GM18873 (cell line): ENCODE results near the gene GCG.
A peak's percentile ranks its signal among the peaks of the same experiment; 100 is the strongest.

Experiments
- ATAC-seq: cut with Tn5 transposase; IDR thresholded peaks from one replicate; pipeline ENCODE4 v1.9.1; 2021; ENCODE audit warnings: mild to moderate bottlenecking, moderate library complexity, moderate number of reproducible peaks; ENCODE audit not compliant: unreplicated experiment, low FRiP score

Gene GCG

GRCh38 chr2:162153608-162154224, 1.7 kb upstream of the GCG start:
- ATAC-seq: peak; percentile 95

GRCh38 chr2:162149940-162150339, 2.1 kb downstream of the GCG start:
- ATAC-seq: no peak

GRCh38 chr2:162149466-162149865, 2.6 kb downstream of the GCG start:
- ATAC-seq: no peak

- no peak for ATAC-seq
Observed at GRCh38 chr2:162148956-162149355, 3.1 kb downstream of the GCG start.

GRCh38 chr2:162143969-162144368, 8.1 kb downstream of the GCG start:
- ATAC-seq: no peak

- ATAC-seq: no peak
Observed at GRCh38 chr2:162138310-162138709, 13.7 kb downstream of the GCG start.

GRCh38 chr2:162127422-162127821, 24.6 kb downstream of the GCG start:
- no peak for ATAC-seq

- ATAC-seq: no peak
Observed at GRCh38 chr2:162126527-162126926, 25.5 kb downstream of the GCG start.

- no peak for ATAC-seq
Observed at GRCh38 chr2:162126111-162126519, 25.9 kb downstream of the GCG start.

- no peak for ATAC-seq
Observed at GRCh38 chr2:162125138-162125537, 26.9 kb downstream of the GCG start.

GRCh38 chr2:162123806-162124758, 28.0 kb downstream of the GCG start:
- ATAC-seq: peak; percentile 52

GRCh38 chr2:162118166-162119031, 33.6 kb downstream of the GCG start:
- ATAC-seq: no peak

GRCh38 chr2:162116352-162116751, 35.7 kb downstream of the GCG start:
- ATAC-seq: no peak

- no peak for ATAC-seq
Observed at GRCh38 chr2:162115076-162115475, 37.0 kb downstream of the GCG start.

- no peak for ATAC-seq
Observed at GRCh38 chr2:162114271-162114670, 37.8 kb downstream of the GCG start.

GRCh38 chr2:162113776-162114168, 38.3 kb downstream of the GCG start:
- ATAC-seq: no peak

GRCh38 chr2:162113088-162113775, 38.8 kb downstream of the GCG start:
- no peak for ATAC-seq

GRCh38 chr2:162111958-162112850, 39.8 kb downstream of the GCG start:
- no peak for ATAC-seq

- no peak for ATAC-seq
Observed at GRCh38 chr2:162107361-162107901, 44.6 kb downstream of the GCG start.
